Nephron (organoid): Measurements from ENCODE around the gene MYL9.

Source experiments
- H3K27ac Mint-ChIP-seq, 3 experiments: 2 replicates each; pipeline ENCODE4 v1.8.0; 2020; ENCODE audit warnings: mixed read lengths in 3 of 3, mild to moderate bottlenecking in 2 of 3, moderate library complexity in 1 of 3
- H3K27me3 Mint-ChIP-seq: 2 replicates; pipeline ENCODE4 v1.8.0; 2021; ENCODE audit warnings: low read depth, mild to moderate bottlenecking, moderate library complexity, mixed read lengths
- H3K36me3 Mint-ChIP-seq: 2 replicates; pipeline ENCODE4 v1.8.0; 2020; ENCODE audit warnings: low read depth, mixed read lengths
- H3K4me1 Mint-ChIP-seq: 2 replicates; pipeline ENCODE4 v1.8.0; 2020; ENCODE audit warnings: mixed read lengths
- H3K4me3 Mint-ChIP-seq, 3 experiments: 2 replicates each; pipeline ENCODE4 v1.8.0; 2020; ENCODE audit warnings: mild to moderate bottlenecking in 3 of 3, mixed read lengths in 3 of 3, moderate library complexity in 2 of 3
- H3K9me3 Mint-ChIP-seq: 2 replicates; pipeline ENCODE4 v1.8.0; 2020; ENCODE audit warnings: mixed read lengths
- TF ChIP-seq, protein P1 (sequence below), 3 experiments: fragments of 200-600 bp; sonication (generic); IDR thresholded peaks; one replicate each; pipeline ENCODE4 v1.5.0; 2021; ENCODE audit warnings: antibody characterized with exemption in 3 of 3; ENCODE audit not compliant: unreplicated experiment in 3 of 3

Gene MYL9

DNA sequence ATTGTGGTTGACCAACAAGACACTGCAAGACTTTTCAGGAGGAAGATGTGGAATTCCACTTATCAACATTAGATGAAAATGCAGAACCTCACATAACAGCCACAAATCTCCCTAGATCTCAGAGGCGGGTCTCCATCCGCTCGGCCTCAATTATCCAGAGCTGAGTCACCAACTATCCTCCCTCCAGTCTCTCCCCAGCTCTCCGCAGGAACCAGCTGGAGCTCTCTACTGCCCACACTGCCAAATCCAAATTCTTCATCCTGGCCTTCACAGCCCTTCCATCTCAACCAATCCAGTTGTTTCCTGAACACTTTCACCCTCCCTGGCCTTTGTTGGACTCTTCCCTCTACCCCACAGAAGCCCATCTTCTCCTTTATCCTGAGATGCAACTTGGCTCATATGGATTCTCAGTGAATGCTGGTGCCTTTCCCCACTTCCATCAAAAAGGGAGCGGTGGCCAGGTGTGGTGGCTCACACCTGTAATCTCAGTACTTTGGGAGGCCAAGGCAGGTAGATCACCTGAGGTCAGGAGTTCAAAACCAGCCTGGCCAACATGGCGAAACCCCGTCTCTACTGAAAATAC, 28.6 kb downstream of the MYL9 start:
- Mint-ChIP-seq H3K27me3 (no peaks in the 10 kb centered on the region), H3K27ac (peak overlapping the region in 2 of 3 experiments; percentile 6 to 23), H3K4me3 (peak overlapping the region in 1 of 3 experiments; percentile 13), H3K4me1 (peaks cover 27% of the 10 kb centered on the region), H3K9me3 (peaks cover 2% of the 10 kb centered on the region), H3K36me3 (peaks cover 5% of the 10 kb centered on the region)
- TF ChIP-seq, protein P1, sequence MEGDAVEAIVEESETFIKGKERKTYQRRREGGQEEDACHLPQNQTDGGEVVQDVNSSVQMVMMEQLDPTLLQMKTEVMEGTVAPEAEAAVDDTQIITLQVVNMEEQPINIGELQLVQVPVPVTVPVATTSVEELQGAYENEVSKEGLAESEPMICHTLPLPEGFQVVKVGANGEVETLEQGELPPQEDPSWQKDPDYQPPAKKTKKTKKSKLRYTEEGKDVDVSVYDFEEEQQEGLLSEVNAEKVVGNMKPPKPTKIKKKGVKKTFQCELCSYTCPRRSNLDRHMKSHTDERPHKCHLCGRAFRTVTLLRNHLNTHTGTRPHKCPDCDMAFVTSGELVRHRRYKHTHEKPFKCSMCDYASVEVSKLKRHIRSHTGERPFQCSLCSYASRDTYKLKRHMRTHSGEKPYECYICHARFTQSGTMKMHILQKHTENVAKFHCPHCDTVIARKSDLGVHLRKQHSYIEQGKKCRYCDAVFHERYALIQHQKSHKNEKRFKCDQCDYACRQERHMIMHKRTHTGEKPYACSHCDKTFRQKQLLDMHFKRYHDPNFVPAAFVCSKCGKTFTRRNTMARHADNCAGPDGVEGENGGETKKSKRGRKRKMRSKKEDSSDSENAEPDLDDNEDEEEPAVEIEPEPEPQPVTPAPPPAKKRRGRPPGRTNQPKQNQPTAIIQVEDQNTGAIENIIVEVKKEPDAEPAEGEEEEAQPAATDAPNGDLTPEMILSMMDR (IDR thresholded peaks at IDR 0.05; ENCODE audit: unreplicated experiment in 3 of 3): no peak

DNA sequence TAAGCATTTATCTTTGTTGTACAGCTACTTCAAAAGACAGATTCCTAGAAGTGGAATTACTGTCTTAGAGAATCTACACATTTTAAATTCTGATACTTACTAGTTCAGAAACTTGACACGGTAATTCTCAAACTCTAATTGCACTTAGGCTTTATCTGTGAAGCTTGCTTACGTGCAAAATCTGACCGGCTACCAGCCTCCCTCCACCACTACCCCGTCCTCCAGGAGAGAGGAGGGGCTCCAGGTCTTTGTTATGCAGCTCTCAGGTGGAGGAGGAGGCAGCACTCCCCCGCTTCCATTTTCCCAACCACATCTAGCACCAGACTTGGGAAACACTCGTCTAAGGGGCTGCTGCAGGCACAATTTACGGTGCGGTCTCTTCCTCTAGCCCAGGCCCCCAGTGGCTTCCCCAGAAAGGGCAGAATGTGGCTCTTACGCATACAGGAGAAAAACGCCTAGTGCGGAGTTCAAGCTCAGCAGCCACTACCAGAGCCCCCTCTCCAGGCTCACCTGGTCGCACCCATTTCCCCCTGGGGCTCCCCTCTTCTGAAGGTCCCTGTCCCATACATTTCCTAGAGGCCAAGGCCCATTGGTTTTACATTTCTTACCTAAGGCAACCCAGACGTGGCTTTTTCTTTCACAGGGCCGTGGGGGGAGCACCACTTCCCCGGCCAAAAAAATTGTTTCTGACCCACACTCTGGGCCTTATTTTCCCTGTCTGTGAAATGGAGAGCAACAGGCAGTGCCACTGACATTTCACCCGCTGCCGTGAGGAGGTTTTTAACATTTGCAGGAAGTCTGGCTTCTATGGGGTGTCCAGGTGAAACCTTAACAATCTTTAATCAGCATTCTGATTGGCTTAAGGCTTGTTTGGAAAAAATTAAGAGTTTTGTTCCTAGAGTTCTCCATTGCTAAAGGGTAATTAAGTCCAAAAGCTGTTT, 30.5 kb downstream of the MYL9 start:
- Mint-ChIP-seq H3K27ac (peak overlapping the region; percentile 97), H3K36me3 (peaks cover 6% of the 10 kb centered on the region), H3K4me3 (peak overlapping the region; percentile 79 to 92 (median 82)), H3K4me1 (peaks cover 44% of the 10 kb centered on the region), H3K9me3 (no peaks in the 10 kb centered on the region), H3K27me3 (no peaks in the 10 kb centered on the region)
- TF ChIP-seq, protein P1 (IDR thresholded peaks at IDR 0.05; ENCODE audit: unreplicated experiment in 3 of 3): no peak

DNA sequence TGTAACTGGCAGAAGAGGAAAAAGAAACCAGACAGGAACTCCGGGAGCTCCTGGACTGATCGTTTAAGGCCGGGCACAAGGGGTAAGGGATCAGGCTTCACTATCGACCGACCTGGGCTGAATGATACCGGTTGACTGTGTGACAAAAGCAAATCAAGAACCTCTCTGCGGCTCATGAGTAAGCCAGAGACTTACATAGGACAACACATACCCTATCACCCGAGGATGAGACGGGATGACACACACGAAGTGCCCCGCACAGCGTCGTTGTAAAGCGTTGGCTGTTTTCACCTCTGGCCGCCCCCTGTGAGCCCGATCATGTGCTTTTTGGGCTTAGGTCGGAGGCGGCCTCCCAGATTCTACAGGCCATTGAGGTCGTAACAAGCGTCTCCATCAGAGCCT, 31.4 kb downstream of the MYL9 start:
- TF ChIP-seq, protein P1 (IDR thresholded peaks at IDR 0.05; ENCODE audit: unreplicated experiment in 3 of 3): no peak
- Mint-ChIP-seq H3K36me3 (peaks cover 5% of the 10 kb centered on the region), H3K4me1 (peaks cover 44% of the 10 kb centered on the region), H3K27ac (peak overlapping the region; percentile 97), H3K9me3 (no peaks in the 10 kb centered on the region), H3K27me3 (no peaks in the 10 kb centered on the region), H3K4me3 (peak overlapping the region; percentile 79 to 92 (median 82))

DNA sequence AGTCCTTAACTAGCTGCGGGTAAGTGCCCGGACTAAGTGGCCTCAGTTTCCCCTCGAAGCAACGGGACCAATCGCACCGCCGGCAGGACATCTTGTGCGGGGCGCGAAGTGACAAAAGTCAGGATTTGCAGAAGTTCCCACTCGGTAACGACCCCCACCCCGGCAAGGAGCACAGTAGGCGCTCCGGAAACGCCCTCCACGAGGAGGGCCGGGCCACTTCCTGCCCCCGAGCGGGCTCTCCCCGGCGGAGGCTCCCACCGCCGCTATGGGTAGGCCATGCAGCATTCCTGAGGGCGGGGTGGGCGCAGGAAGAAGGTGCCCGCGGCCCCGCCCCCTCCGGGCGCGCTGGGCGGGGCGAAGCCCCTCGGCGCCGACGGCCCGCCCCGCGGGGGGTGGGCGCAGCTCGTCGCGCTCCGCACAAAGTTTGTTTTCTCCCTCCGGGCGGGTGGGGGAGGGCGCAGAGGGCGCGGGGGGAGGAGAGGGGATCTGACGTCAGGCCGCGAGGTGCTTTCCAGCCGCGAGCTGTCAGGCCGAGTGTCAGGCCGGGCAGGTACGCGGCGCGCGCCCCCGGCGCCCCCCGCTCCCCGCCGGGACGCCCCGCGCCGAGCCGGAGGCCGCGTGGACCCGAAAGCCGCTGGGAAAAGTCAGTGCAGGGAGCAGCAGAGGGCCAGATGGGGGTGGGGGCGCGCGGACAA, 31.9 kb downstream of the MYL9 start, which contains the start of gene TGIF2:
Gene TGIF2, plus strand, starts transcription at position 495 of the 695 bp plus-strand sequence. CDS start 5,178 bp downstream, outside the sequence.
- Mint-ChIP-seq H3K4me3 (peak within 1 kb of the TSS; percentile 89 to 93 (median 93)), H3K36me3 (peaks cover 5% of the 10 kb centered on the region), H3K4me1 (peaks cover 44% of the 10 kb centered on the region), H3K9me3 (no peaks in the 10 kb centered on the region), H3K27me3 (no peaks in the 10 kb centered on the region), H3K27ac (peak within 1 kb of the TSS; percentile 97 to 98 (median 97))
- TF ChIP-seq, protein P1 (IDR thresholded peaks at IDR 0.05; ENCODE audit: unreplicated experiment in 3 of 3): no peak

DNA sequence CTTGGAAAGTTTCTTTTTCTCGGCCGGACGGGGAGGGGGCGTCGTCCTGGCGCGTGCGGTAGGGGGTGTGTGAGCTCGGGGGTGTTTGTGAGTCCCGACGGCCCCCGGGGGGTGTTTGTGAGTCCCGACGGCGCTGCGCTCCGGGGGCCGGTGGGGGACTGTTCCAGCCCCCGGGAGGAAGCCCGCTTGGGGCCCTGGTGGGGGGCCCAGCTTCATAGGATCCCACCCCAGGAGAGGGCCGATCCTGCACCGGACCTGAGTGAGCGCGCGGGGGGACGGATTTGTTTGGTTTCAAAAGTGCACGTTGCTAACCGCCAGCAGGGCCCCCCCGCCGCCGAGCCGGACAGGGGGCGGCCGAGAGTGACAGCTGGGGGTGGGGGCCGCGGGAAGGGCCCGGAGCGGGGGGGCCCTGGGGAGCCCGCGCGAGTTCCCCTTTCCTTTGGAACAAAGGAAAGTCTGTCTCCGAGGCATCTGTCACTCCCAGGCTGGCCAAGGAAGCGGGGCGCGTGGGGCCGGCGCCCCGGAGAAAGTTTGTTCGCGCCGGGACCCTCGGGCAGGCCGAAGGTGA, 32.6 kb downstream of the MYL9 start:
- peak overlapping the region in 2 of 3 experiments; percentile 28 to 98 for H3K27ac Mint-ChIP-seq
- peaks cover 44% of the 10 kb centered on the region for H3K4me1 Mint-ChIP-seq
- no peaks in the 10 kb centered on the region for H3K27me3 Mint-ChIP-seq
- TF ChIP-seq, protein P1 (IDR thresholded peaks at IDR 0.05; ENCODE audit: unreplicated experiment in 3 of 3): no peak
- H3K36me3 Mint-ChIP-seq: peaks cover 10% of the 10 kb centered on the region
- no peaks in the 10 kb centered on the region for H3K9me3 Mint-ChIP-seq
- peak overlapping the region; percentile 80 to 93 (median 89) for H3K4me3 Mint-ChIP-seq
